HG03039 (cell line): Measurements from ENCODE around the gene MAP7D1.

ENCODE experiments used
- ATAC-seq: cut with Tn5 transposase; IDR thresholded peaks from one replicate; pipeline ENCODE4 v1.9.1; 2021; ENCODE audit warnings: mild to moderate bottlenecking, moderate library complexity; ENCODE audit not compliant: unreplicated experiment

MAP7D1 gene

GRCh38 chr1:36126797-36127500, 29.0 kb upstream of the MAP7D1 start:
- ATAC-seq, result no peak

- ATAC-seq, result no peak
Observed at GRCh38 chr1:36128126-36128904, 27.6 kb upstream of the MAP7D1 start.

GRCh38 chr1:36128905-36129206, 27.1 kb upstream of the MAP7D1 start:
- ATAC-seq, result no peak

GRCh38 chr1:36132029-36132428, 23.9 kb upstream of the MAP7D1 start:
- no peak for ATAC-seq

GRCh38 chr1:36133484-36133883, 22.5 kb upstream of the MAP7D1 start:
- no peak for ATAC-seq

GRCh38 chr1:36134031-36134430, 21.9 kb upstream of the MAP7D1 start:
- ATAC-seq, result no peak

GRCh38 chr1:36134505-36135329, 21.2 kb upstream of the MAP7D1 start:
- no peak for ATAC-seq

GRCh38 chr1:36135330-36135667, 20.7 kb upstream of the MAP7D1 start:
- ATAC-seq, result no peak

GRCh38 chr1:36135796-36136195, 20.2 kb upstream of the MAP7D1 start:
- ATAC-seq, result no peak

GRCh38 chr1:36136535-36136934, 19.4 kb upstream of the MAP7D1 start:
- no peak for ATAC-seq

- no peak for ATAC-seq
Observed at GRCh38 chr1:36137226-36137625, 18.7 kb upstream of the MAP7D1 start.

GRCh38 chr1:36137776-36138175, 18.2 kb upstream of the MAP7D1 start:
- no peak for ATAC-seq

- ATAC-seq, result no peak
Observed at GRCh38 chr1:36139521-36139920, 16.4 kb upstream of the MAP7D1 start.

GRCh38 chr1:36142121-36142520, 13.8 kb upstream of the MAP7D1 start:
- no peak for ATAC-seq

GRCh38 chr1:36143424-36143823, 12.5 kb upstream of the MAP7D1 start:
- no peak for ATAC-seq

- ATAC-seq, result no peak
Observed at GRCh38 chr1:36144413-36144812, 11.5 kb upstream of the MAP7D1 start.

- ATAC-seq, result no peak
Observed at GRCh38 chr1:36148821-36149236, 7.1 kb upstream of the MAP7D1 start.

- ATAC-seq, result peak; percentile 85
Observed at GRCh38 chr1:36149237-36149972, 6.6 kb upstream of the MAP7D1 start, which contains the start of gene TRAPPC3. Gene TRAPPC3, minus strand, starts transcription at chr1:36149486. Its CDS starts 108 bp downstream, at chr1:36149378.

GRCh38 chr1:36149973-36150295, 6.0 kb upstream of the MAP7D1 start:
- ATAC-seq, result no peak

- ATAC-seq, result peak; percentile 36
Observed at GRCh38 chr1:36150296-36151133, 5.4 kb upstream of the MAP7D1 start.
